HG02763 (cell line): ENCODE results near the gene TP73.

Source experiments
- ATAC-seq: cut with Tn5 transposase; IDR thresholded peaks from one replicate; pipeline ENCODE4 v1.9.1; 2021; ENCODE audit warnings: mild to moderate bottlenecking, moderate library complexity; ENCODE audit not compliant: unreplicated experiment

Gene TP73

GRCh38 chr1:3703786-3704371 is 51.6 kb downstream of the TP73 start:
- ATAC-seq = no peak

GRCh38 chr1:3705341-3705950 is 53.1 kb downstream of the TP73 start:
- ATAC-seq = no peak

GRCh38 chr1:3706651-3707297 is 54.5 kb downstream of the TP73 start:
- ATAC-seq = no peak

GRCh38 chr1:3707298-3707938 is 55.1 kb downstream of the TP73 start:
- ATAC-seq = no peak

DNA sequence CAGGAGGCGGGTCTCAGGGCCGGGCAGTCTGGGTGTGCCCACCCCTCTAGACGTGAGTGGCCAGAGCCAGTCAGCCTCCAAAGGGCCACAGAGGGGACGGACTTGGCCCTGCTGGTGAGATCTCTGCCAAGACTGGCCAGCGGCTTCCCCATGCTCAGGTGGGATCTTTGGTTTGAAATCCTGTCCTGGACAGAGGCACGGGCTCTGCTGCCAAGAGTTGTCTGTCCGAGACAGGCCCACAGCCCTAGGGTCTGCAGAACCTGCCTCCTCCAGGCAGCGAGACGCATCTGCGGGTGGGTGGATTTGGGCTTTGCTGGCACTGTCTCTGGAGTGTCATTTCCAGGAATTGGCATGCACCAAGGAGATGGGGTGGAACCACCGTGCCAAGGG is 55.6 kb downstream of the TP73 start:
- ATAC-seq = no peak

- ATAC-seq = no peak
These were observed 56.5 kb downstream of the TP73 start for GRCh38 chr1:3708791-3709190.

- no peak for ATAC-seq
These were observed 57.9 kb downstream of the TP73 start for GRCh38 chr1:3710251-3710650.

DNA sequence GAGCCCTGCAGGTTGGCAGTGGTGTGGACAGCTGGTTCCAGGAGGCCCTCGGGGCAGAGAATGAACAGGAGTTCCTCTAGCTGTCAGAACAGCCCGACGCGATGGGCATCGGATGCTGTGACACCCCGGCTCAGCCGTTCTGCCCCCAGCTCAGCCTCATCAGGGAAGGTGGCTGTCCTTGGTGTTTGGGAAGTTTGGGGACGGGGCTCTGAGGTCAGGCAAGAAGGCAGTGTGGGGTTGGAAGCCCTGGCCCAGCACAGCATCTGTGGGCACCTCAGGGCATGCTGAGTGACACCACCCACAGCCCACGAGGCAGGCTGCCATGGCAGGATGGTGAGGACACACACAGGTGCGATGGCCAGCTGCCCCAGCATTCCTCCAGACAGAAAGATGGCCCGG is 59.1 kb downstream of the TP73 start:
- no peak for ATAC-seq

DNA sequence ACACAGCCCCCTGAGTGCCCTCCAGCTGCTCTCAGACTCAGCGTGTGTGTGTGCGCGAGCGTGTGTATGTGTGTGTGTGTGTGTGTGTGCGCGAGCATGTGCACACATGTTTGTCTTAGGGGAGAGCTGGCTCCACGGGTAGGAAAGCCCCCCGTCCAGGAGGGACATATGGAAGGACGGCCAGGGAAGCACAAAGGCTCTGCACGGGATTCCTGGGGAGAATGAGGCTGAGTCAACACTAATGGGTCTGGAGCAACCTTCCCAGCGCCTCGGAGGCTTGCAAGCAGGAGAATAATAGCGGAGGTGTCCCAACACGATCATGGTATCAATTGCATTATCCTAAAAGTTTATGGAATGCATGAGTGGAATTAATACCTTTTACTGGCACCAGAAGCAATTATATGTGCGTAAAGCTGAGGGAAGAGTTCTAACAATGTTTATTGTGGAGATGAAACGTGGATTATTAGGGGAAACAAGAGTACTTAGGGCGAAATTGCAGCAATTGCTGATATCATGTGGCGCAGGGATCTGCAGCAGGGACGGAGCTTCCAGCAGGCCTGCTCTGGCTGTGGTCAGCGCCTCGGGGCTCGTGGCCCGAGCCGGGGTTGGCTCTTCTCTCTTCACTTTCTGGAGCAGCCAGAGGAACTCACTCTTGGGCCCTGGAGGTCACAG is 59.6 kb downstream of the TP73 start:
- no peak for ATAC-seq

- ATAC-seq = no peak
These were observed 60.5 kb downstream of the TP73 start for GRCh38 chr1:3712573-3713535.

DNA sequence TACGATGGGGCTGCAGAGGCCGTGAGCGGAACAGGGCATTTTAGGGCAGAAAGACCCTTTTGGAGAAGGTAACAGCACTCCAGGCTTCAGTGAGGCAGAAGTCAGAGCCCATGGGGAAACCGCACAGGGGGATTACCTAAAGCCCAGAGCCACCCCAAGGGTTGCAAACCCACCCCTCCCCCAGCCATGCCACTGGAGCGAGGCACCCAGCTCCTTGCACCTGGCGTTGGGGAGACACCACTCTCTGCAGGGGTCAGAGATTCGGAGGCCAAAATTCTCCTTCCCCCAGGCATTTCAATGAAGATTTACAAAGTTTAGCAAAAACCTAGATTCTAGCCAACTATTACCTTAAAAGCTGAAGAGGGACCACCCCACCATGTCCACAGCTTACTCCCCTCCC is 61.5 kb downstream of the TP73 start:
- no peak for ATAC-seq

GRCh38 chr1:3714284-3714741 is 62.0 kb downstream of the TP73 start:
- ATAC-seq = no peak

DNA sequence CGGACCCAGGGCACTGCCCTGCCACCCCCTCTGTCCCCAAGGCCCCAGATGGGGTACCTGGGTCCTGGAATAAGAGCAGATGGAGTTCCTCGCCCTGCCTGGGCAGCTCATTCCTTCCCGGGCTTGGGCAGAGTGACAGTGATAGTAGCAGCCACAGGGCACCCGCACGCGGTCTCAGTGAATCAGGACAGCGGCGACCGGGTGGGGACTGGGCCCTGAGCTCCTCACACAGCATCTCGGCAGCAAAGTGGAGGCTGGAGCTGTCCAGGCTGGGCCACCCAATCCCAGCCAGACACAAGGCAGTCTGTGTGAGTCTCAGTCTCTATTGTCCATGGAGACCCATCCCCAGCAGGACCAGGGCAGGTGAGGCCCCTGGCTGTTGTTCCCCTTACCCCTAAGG is 62.5 kb downstream of the TP73 start:
- ATAC-seq = no peak

- ATAC-seq = no peak
These were observed 64.0 kb downstream of the TP73 start for GRCh38 chr1:3716351-3716750.

GRCh38 chr1:3717041-3717714 is 64.9 kb downstream of the TP73 start:
- no peak for ATAC-seq

- no peak for ATAC-seq
These were observed 65.6 kb downstream of the TP73 start for GRCh38 chr1:3717715-3718601.

DNA sequence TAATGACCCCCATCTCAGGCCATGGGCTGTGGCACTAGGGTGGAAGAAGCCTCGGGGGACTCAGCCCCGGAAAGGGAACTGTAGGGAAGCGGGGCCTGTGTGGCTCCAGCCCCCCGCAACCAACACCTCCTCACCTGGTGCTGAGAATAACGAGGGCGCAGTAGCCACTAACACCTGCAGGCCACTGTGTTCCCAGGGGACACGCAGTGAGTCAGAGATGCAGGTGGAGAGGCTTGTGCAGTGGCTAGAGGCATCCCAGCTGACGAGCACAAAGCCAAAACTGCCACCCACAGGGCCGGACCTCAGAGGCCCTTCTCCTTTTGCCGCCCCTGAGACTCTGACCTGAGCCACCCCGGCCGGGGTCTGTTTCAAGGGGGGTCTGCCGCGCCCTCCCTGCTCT is 66.4 kb downstream of the TP73 start:
- no peak for ATAC-seq

- no peak for ATAC-seq
These were observed 69.7 kb downstream of the TP73 start for GRCh38 chr1:3721955-3722465.

DNA sequence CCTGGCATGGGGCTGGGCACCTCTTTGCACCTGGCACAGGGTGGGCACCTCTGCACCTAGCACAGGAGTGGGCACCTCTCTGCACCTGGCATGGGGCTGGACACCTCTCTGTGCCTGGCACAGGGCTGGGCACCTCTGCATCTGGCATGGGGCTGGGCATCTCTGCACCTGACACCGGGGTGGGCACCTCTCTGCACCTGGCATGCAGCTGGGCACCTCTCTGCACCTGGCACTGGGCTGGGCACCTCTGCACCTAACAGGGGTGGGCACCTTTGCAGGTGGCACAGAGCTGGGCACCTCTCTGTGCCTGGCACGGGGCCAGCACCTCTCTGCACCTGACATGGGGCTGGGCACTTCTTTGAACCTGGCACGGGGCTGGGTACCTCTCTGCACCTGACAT is 70.5 kb downstream of the TP73 start:
- ATAC-seq = no peak
